ENCODE data around the gene SLC2A6.

SLC2A6 gene

DNA sequence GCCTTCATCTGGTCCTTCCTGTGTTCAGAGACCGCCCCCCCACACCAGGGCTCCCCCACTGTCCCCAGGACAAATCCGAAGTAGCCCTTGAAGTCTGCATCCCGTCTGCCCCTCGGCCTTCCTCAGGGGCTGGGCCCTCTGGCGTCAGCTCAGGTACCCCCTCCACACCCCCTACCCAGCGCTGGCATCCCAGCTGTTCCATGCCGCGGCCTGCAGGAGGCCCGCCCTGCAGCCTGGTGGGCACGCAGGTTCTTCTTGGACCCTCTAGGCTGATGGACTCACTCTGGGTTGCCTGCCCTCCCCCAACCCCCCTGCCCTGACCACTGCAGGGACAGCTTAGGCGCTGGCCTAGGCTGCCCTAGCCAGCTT is 6.6 kb downstream of the SLC2A6 start:
- H3K27ac ChIP-seq = no peak overlapping the region
- TF ChIP-seq ZFX (IDR thresholded peaks at IDR 0.05; ENCODE audit: borderline replicate concordance) = no peak
- TF ChIP-seq, protein P1, sequence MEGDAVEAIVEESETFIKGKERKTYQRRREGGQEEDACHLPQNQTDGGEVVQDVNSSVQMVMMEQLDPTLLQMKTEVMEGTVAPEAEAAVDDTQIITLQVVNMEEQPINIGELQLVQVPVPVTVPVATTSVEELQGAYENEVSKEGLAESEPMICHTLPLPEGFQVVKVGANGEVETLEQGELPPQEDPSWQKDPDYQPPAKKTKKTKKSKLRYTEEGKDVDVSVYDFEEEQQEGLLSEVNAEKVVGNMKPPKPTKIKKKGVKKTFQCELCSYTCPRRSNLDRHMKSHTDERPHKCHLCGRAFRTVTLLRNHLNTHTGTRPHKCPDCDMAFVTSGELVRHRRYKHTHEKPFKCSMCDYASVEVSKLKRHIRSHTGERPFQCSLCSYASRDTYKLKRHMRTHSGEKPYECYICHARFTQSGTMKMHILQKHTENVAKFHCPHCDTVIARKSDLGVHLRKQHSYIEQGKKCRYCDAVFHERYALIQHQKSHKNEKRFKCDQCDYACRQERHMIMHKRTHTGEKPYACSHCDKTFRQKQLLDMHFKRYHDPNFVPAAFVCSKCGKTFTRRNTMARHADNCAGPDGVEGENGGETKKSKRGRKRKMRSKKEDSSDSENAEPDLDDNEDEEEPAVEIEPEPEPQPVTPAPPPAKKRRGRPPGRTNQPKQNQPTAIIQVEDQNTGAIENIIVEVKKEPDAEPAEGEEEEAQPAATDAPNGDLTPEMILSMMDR (IDR thresholded peaks at IDR 0.05) = no peak

DNA sequence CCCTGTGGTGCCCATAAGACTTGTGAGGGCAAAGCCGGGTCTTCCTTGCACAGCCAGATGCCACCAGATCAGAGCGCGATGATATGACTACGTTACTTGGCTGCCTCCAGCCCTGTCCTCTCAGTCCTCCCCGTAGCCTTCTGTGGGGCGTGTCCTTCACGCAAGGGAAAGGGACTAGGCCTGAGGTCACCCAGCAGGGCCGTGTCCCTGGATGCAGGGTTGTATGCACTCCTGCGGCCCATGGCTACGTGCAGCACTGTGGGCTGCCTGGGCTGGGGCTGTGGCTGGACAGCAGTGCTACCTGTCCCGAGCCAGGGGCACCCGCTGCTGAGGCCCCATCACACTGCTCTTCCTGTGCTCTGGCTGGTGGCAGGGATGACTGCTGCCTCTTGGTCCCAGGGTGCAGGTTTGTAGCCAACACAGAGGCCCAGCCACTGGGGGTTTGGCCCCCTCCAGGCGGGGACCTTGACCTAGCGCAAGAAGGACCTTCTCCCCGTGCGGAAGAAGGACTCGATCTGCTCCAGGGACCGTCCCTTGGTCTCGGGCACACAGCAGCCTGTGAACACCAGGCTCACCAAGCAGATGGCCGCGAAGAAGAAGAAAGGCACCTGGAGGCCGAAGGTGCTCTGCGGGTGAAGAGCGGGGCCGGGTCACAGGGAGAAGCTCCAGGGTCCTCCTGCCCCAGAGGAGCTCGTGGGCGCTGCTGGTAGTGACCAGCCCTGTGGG is 7.2 kb downstream of the SLC2A6 start:
- TF ChIP-seq, protein P1 (IDR thresholded peaks at IDR 0.05) = no peak
- TF ChIP-seq ZFX (IDR thresholded peaks at IDR 0.05; ENCODE audit: borderline replicate concordance) = no peak
- no peak overlapping the region for H3K27ac ChIP-seq

DNA sequence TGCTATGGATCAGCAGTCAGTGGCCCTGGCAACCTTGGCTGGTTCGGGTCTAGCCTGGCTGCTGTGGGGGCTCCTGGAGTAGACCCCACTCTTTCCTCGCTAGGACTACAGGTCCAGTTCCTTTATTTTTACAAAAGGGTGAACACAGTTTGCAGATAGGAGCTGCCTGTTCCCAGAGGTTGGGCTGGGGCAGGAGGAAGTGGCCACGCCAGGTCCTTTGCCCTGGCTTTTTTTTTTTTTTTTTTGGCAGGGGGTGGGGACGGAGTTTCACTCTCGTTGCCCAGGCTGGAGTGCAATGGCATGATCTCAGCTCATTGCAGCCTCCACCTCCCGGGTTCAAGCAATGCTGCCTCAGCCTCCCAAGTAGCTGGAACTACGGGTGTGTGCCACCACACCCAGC is 7.9 kb downstream of the SLC2A6 start:
- TF ChIP-seq, protein P1 (IDR thresholded peaks at IDR 0.05) = no peak
- TF ChIP-seq ZFX (IDR thresholded peaks at IDR 0.05; ENCODE audit: borderline replicate concordance) = no peak

DNA sequence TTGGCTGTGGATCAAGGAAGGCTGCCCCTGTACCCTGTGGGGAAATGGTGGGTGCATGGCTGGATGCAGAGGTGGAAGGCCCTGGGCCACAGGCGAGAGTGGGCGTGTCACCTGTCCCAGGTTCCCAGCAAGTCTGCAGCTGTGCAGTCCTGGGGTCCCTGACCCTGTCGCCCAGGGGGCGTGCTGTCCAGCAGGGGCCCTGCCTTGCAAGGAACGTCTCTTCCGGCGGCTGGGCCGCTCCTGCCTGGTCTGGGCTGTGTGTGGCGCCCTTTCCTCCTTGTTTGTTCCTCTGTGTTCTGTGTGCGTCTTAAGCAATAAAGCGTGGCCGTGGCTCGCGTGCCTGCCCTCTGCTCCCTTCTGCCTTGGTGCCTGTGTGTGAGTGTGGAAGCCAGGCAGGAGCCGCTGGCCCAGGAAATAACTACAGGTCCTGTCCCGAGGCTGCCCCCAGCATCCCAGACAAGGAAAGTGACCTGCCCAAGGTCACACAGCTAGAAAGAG is 8.4 kb downstream of the SLC2A6 start:
- TF ChIP-seq, protein P1 (IDR thresholded peaks at IDR 0.05) = no peak
- TF ChIP-seq ZFX (IDR thresholded peaks at IDR 0.05; ENCODE audit: borderline replicate concordance) = no peak
- no peak overlapping the region for H3K27ac ChIP-seq

More for the DNA sequence above, 7.9 kb downstream of the SLC2A6 start:
- H3K27ac ChIP-seq = no peak overlapping the region

DNA sequence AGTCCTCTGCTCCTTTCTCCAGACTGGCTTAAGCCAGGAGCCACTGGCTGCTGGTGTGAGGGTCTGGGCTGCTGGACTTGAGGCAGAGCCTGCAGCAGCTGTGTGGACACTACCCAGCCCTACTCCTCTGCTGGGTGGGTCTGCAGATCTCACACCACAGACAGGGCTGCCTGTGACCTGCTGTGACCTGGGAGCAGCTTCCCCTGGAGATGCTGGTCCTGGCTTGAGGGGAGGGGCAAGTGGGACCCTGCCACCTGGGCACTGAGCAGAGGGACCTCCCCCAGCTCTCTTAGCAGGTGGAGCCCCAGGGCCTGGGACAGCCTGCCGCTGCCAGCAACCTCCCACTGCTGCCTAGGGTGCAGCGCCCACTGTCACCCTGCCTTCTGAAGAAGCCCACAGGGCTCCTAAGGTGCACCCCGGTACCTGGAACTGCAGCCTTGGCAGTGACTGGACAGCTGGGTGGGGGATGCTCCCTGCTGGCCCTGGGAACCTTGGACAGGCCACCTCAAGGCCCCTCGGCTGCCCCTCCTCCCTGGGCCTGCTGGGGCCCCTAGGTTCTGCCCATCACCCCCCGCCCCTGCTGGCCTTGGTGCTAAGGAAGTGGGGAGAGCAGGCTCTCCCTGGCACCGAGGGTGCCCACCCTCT is 10.0 kb downstream of the SLC2A6 start:
- no peak for TF ChIP-seq ZFX (IDR thresholded peaks at IDR 0.05; ENCODE audit: borderline replicate concordance)
- TF ChIP-seq, protein P1 (IDR thresholded peaks at IDR 0.05) = no peak
- H3K27ac ChIP-seq = no peak overlapping the region

DNA sequence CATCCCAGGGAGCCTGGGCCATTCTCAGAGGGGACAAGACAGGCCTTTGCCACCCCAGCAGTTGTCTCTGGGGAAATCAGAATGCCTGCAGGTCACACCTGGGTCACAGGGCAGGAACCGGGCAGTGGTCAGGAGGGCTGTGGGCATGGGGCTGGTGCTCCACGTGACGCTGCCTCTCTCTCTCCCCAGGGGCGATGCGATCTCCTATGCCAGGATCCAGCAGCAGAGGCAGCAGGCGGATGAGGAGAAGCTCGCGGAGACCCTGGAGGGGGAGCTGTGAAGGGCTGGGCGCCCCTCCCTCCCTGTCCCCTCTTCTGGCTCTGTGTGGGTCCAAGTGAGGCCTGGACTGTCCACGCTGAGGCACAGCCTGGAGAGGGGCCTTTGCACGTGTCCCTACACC is 10.5 kb downstream of the SLC2A6 start:
- no peak overlapping the region for H3K27ac ChIP-seq
- no peak for TF ChIP-seq ZFX (IDR thresholded peaks at IDR 0.05; ENCODE audit: borderline replicate concordance)
- TF ChIP-seq, protein P1 (IDR thresholded peaks at IDR 0.05) = no peak

DNA sequence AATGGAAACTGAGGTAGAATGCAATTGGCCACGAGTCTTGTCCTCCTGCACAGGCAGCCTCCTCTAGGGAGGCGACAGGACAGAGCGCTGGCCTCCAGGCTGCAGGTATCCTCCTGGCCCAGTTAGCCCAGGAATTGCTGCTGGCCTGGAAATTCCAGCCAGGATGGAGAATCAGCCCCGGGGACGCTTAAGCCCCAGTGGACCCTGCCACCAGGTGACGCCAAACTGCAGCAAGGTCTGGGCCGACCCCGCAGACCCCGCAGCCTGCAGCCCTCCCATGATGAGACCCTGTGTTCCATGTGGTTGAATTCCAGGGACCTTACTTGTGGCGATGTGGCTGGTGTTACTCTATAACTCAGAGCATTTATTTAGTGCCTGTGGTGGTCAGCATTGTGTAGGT is 11.8 kb downstream of the SLC2A6 start:
- H3K27ac ChIP-seq = no peak overlapping the region
- TF ChIP-seq ZFX (IDR thresholded peaks at IDR 0.05; ENCODE audit: borderline replicate concordance) = no peak
- TF ChIP-seq, protein P1 (IDR thresholded peaks at IDR 0.05) = no peak
